Astrocyte of the spinal cord (primary cell): ENCODE results near the gene RPS3A.

Experiments
- DNase-seq: peaks from one replicate; pipeline ENCODE4 v3.0.0; 2011; ENCODE audit warnings: low read depth, low spot score
- H3K4me3 ChIP-seq: 2 replicates; pipeline ENCODE4 v1.5.1; 2011; ENCODE audit warnings: low read depth, mild to moderate bottlenecking, low read length, moderate library complexity
- CTCF ChIP-seq: IDR thresholded peaks from 2 replicates; pipeline ENCODE4 v1.5.1; 2012; ENCODE audit warnings: low read depth, mild to moderate bottlenecking, low read length, inconsistent platforms
- in situ Hi-C: cut with HindIII; loops from 2 replicates; pipeline ENCODE4 v1.10.0; 2017; ENCODE audit warnings: low sequenced_read_pairs

RPS3A gene

GRCh38 chr4:151148261-151148660, 48.8 kb downstream of the RPS3A start:
- no peak for DNase-seq
- in situ Hi-C loops = no loop called here
- no peak overlapping the region for H3K4me3 ChIP-seq
- TF ChIP-seq CTCF = no peak

- in situ Hi-C loops = no loop called here
- no peak for TF ChIP-seq CTCF
- DNase-seq = no peak
- no peak overlapping the region for H3K4me3 ChIP-seq
Observed at GRCh38 chr4:151150821-151151580, 51.6 kb downstream of the RPS3A start.

- no peak for TF ChIP-seq CTCF
- in situ Hi-C loops = no loop called here
- H3K4me3 ChIP-seq = no peak overlapping the region
- no peak for DNase-seq
Observed at GRCh38 chr4:151152028-151152427, 52.6 kb downstream of the RPS3A start.

- TF ChIP-seq CTCF = no peak
- no peak for DNase-seq
- in situ Hi-C loops = no loop called here
- no peak overlapping the region for H3K4me3 ChIP-seq
Observed at GRCh38 chr4:151153585-151153984, 54.2 kb downstream of the RPS3A start.
